ENCODE measurements around the gene DAGLB. TPM values are rescaled to one million over a fixed set of nuclear protein-coding genes. Genes with fewer than 3 reads are reported as not detected.

DAGLB gene
- total and polyA plus RNA-seq, 2 of the 8 experiments (the other 6 are each of a cell fraction or from before 2014, with no cell fraction given): 27.0 to 39.6 TPM

DNA sequence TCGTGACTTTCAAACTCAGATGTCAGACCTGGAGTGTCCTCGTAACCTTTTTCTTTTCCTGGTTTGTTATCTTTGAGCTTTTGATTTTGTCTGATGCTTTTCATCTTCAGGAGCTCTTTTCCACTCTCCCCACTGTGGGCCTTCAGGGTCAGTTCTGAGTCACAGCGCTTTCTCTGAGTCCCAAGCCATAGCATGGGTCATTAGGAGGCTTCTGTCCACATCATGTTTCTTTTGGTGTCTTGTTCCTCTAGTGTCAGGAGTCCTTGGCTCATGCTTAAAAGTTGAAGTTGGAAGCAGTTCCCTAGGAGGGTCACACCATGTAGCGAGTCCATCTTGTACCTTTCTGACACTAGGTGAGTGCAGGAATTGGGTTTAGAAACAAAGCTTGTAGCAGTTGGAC is 40.3 kb downstream of the DAGLB start:
- Histone ChIP-seq H2AFZ (ENCODE audit: low read length) (no peak overlapping the region), H3K9ac (replicated peaks in 1 of 4; ENCODE audit: extremely low read depth in 1 of 4, low read depth in 3 of 4, low read length in 3 of 4) (no peak overlapping the region; a peak in 1 of 7 replicates), H3K4me3 (ENCODE audit: extremely low read depth in 1 of 4, insufficient read depth in 2 of 4, low read depth in 3 of 4, low read length in 4 of 4) (no peak overlapping the region), H3K23me2 (ENCODE audit: low read depth, low read length) (no peaks in the 10 kb centered on the region), H2BK15ac (ENCODE audit: low read length) (no peak overlapping the region), H2BK12ac (ENCODE audit: low read depth, low read length) (no peak overlapping the region), H3K79me1 (ENCODE audit: low read depth, low read length) (peaks cover 9% of the 10 kb centered on the region; the same call in 1 of the 2 replicates), H2BK5ac (ENCODE audit: low read depth, low read length) (no peak overlapping the region), H2AK5ac (ENCODE audit: low read depth, low read length) (no peak overlapping the region), H3K79me2 (ENCODE audit: control insufficient read depth in 1 of 2, insufficient read depth in 2 of 2, low read length in 2 of 2) (no peaks in the 10 kb centered on the region), H3K27ac (ENCODE audit: low read depth, low read length) (no peak overlapping the region), H3K56ac (replicated peaks; ENCODE audit: insufficient read length, low read depth, low read length) (no peak overlapping the region), H3K14ac (ENCODE audit: insufficient read length) (no peak overlapping the region), H4K5ac (ENCODE audit: insufficient read length, low read depth, low read length) (no peak overlapping the region), H2BK20ac (ENCODE audit: low read length) (no peak overlapping the region), H3K4ac (replicated peaks; ENCODE audit: insufficient read length, low read depth, low read length) (no peak overlapping the region), H3K23ac (ENCODE audit: insufficient read length) (no peak overlapping the region), H3K27me3 (replicated peaks in 1 of 4; ENCODE audit: control insufficient read depth in 3 of 4, extremely low read depth in 1 of 4, insufficient read depth in 3 of 4, low read length in 3 of 4) (no peaks in the 10 kb centered on the region), H3K18ac (ENCODE audit: extremely low read depth, low read length) (no peak overlapping the region), H4K8ac (ENCODE audit: extremely low read depth, insufficient read depth, low read length) (no peak overlapping the region), H2BK120ac (replicated peaks; ENCODE audit: low read depth, low read length) (no peak overlapping the region), H4K91ac (replicated peaks; ENCODE audit: insufficient read length, low read length) (no peak overlapping the region), H3K4me1 (replicated peaks in 1 of 4; ENCODE audit: control insufficient read depth in 3 of 4, insufficient read depth in 4 of 4, low read length in 3 of 4) (no peaks in the 10 kb centered on the region), H3K4me2 (ENCODE audit: insufficient read depth in 1 of 2, low read depth in 2 of 2, low read length in 2 of 2) (no peak overlapping the region), H4K20me1 (replicated peaks in 1 of 2; ENCODE audit: control insufficient read depth in 1 of 2, insufficient read depth in 2 of 2, low read length in 2 of 2) (peaks cover 2 to 21% of the 10 kb centered on the region in 2 experiments), H3K36me3 (ENCODE audit: control insufficient read depth in 2 of 4, insufficient read depth in 4 of 4, low read length in 3 of 4) (peaks cover 16 to 87% (median 51%) of the 10 kb centered on the region in 4 experiments), H3K9me3 (ENCODE audit: insufficient read depth in 2 of 2, low read depth in 1 of 2, low read length in 1 of 2) (no peaks in the 10 kb centered on the region)
- FAIRE-seq: no peak
- CTCF ChIA-PET (ENCODE audit: partially characterized antibody): interaction anchor here (0.6 to 1.4 kb wide), 3 partner anchors 10 to 28 kb away, joined by 3 to 5 read pairs (median 4); no protein-coding TSS in a partner anchor
- TF ChIP-seq JUND (IDR thresholded peaks at IDR 0.05; ENCODE audit: low read length): no peak
- no peak for TF ChIP-seq MAFK (IDR thresholded peaks at IDR 0.05; ENCODE audit: low read depth, low read length)
- no peak for TF ChIP-seq GTF2F1 (IDR thresholded peaks at IDR 0.05; ENCODE audit: borderline replicate concordance, low read depth, low read length)
- TF ChIP-seq PHF8 (conservative IDR thresholded peaks at IDR 0.05; ENCODE audit: low read depth, low read length): no peak
- TF ChIP-seq EP300 (IDR thresholded peaks at IDR 0.05; ENCODE audit: borderline replicate concordance in 1 of 2, low read depth in 2 of 2, low read length in 2 of 2): no peak
- no peak for TF ChIP-seq SP1 (IDR thresholded peaks at IDR 0.05; ENCODE audit: low read depth, low read length)
- no peak for TF ChIP-seq FOSL1 (IDR thresholded peaks at IDR 0.05; ENCODE audit: insufficient read depth, low read depth, low read length)
- no peak for TF ChIP-seq CEBPB (IDR thresholded peaks at IDR 0.05; ENCODE audit: low read depth, low read length)
- no peak for TF ChIP-seq POLR2A (IDR thresholded peaks at IDR 0.05; ENCODE audit: control extremely low read depth in 1 of 2, low read depth in 2 of 2, low read length in 2 of 2)
- POLR2A ChIA-PET (ENCODE audit: partially characterized antibody): interaction anchor here (1.5 to 2.5 kb wide), 3 partner anchors 9 to 25 kb away, joined by 3 to 10 read pairs (median 10); no protein-coding TSS in a partner anchor
- WGBS, 2 experiments (ENCODE audit: extremely low coverage in 1 of 2, insufficient coverage in 1 of 2, insufficient read length in 1 of 2, insufficient replicate concordance in 2 of 2, low coverage in 1 of 2, low lambda C conversion rate in 2 of 2, missing lambda C conversion rate in 1 of 2): 94% methylated on average over 4 of the region's 4 CpGs; no CpG with 5 or more reads in 1 of the 2 experiments
- no peak for DNase-seq (ENCODE audit: low read depth in 1 of 2, low spot score in 2 of 2)
